GM19397 (cell line): Measurements from ENCODE around the gene TOP2A.
"Not testable (repeated sequence)": the region's sequence is repeated elsewhere in the genome, so short reads cannot be mapped to it uniquely, and the experiment has no call there.

ENCODE experiments used
- ATAC-seq: cut with Tn5 transposase; IDR thresholded peaks from one replicate; pipeline ENCODE4 v1.9.1; 2021; ENCODE audit warnings: mild to moderate bottlenecking, moderate library complexity; ENCODE audit not compliant: unreplicated experiment

Gene TOP2A

GRCh38 chr17:40377832-40378231 is 39.9 kb downstream of the TOP2A start:
- no peak for ATAC-seq

GRCh38 chr17:40376541-40376940 is 41.2 kb downstream of the TOP2A start:
- not testable (repeated sequence) for ATAC-seq

GRCh38 chr17:40375786-40376185 is 41.9 kb downstream of the TOP2A start:
- ATAC-seq: not testable (repeated sequence)

- ATAC-seq: no peak
Measured at GRCh38 chr17:40374821-40375498, 42.7 kb downstream of the TOP2A start.

- no peak for ATAC-seq
Measured at GRCh38 chr17:40373999-40374398, 43.7 kb downstream of the TOP2A start.

- ATAC-seq: no peak
Measured at GRCh38 chr17:40373324-40373723, 44.4 kb downstream of the TOP2A start.

GRCh38 chr17:40372644-40373043 is 45.1 kb downstream of the TOP2A start:
- ATAC-seq: not testable (repeated sequence)

GRCh38 chr17:40372031-40372430 is 45.7 kb downstream of the TOP2A start:
- no peak for ATAC-seq

- ATAC-seq: no peak
Measured at GRCh38 chr17:40371261-40371929, 46.3 kb downstream of the TOP2A start.

GRCh38 chr17:40369923-40370322 is 47.8 kb downstream of the TOP2A start:
- ATAC-seq: no peak

GRCh38 chr17:40367728-40368127 is 50.0 kb downstream of the TOP2A start:
- ATAC-seq: not testable (repeated sequence)

- ATAC-seq: no peak
Measured at GRCh38 chr17:40366861-40367518, 50.7 kb downstream of the TOP2A start.

- no peak for ATAC-seq
Measured at GRCh38 chr17:40366076-40366860, 51.4 kb downstream of the TOP2A start.

GRCh38 chr17:40364906-40365305 is 52.8 kb downstream of the TOP2A start:
- ATAC-seq: no peak

GRCh38 chr17:40364121-40364861 is 53.4 kb downstream of the TOP2A start, which contains the start of gene GJD3:
Gene GJD3 (minus strand): TSS chr17:40364737. CDS start chr17:40363815, 922 bp downstream.
- ATAC-seq: no peak

- ATAC-seq: peak; percentile 16
Measured at GRCh38 chr17:40363111-40363827, 54.4 kb downstream of the TOP2A start.

GRCh38 chr17:40362696-40363110 is 55.0 kb downstream of the TOP2A start:
- peak; percentile 64 for ATAC-seq

- peak; percentile 2 for ATAC-seq
Measured at GRCh38 chr17:40361925-40362695, 55.6 kb downstream of the TOP2A start.
